ENCODE data around the gene MS4A6A.
"Not testable (repeated sequence)": the region's sequence is repeated elsewhere in the genome, so short reads cannot be mapped to it uniquely, and the experiment has no call there.

MS4A6A gene

GRCh38 chr11:60183591-60184205 is 815 bp upstream of the MS4A6A start:
- DNase-seq (ENCODE audit: low spot score) = no peak

GRCh38 chr11:60175860-60176275 is 7.0 kb downstream of the MS4A6A start:
- no peak for DNase-seq (ENCODE audit: low spot score)

GRCh38 chr11:60172011-60172410 is 10.9 kb downstream of the MS4A6A start:
- no peak for DNase-seq (ENCODE audit: low spot score)

GRCh38 chr11:60170566-60170965 is 12.3 kb downstream of the MS4A6A start:
- no peak for DNase-seq (ENCODE audit: low spot score)

- peak; percentile 49 for DNase-seq (ENCODE audit: low spot score)
These were observed 13.5 kb downstream of the MS4A6A start for GRCh38 chr11:60169264-60169915.

- DNase-seq (ENCODE audit: low spot score) = no peak
These were observed 14.6 kb downstream of the MS4A6A start for GRCh38 chr11:60168306-60168705.

- DNase-seq (ENCODE audit: low spot score) = no peak
These were observed 16.9 kb downstream of the MS4A6A start for GRCh38 chr11:60165951-60166350.

- no peak for DNase-seq (ENCODE audit: low spot score)
These were observed 17.3 kb downstream of the MS4A6A start for GRCh38 chr11:60165538-60165937.

GRCh38 chr11:60164550-60165075 is 18.3 kb downstream of the MS4A6A start:
- DNase-seq (ENCODE audit: low spot score) = no peak

GRCh38 chr11:60161766-60162165 is 21.1 kb downstream of the MS4A6A start:
- no peak for DNase-seq (ENCODE audit: low spot score)

GRCh38 chr11:60161107-60161506 is 21.8 kb downstream of the MS4A6A start:
- DNase-seq (ENCODE audit: low spot score) = no peak

GRCh38 chr11:60159868-60160267 is 23.0 kb downstream of the MS4A6A start:
- DNase-seq (ENCODE audit: low spot score) = no peak

GRCh38 chr11:60159284-60159683 is 23.6 kb downstream of the MS4A6A start:
- DNase-seq (ENCODE audit: low spot score) = no peak

GRCh38 chr11:60158636-60159035 is 24.2 kb downstream of the MS4A6A start:
- no peak for DNase-seq (ENCODE audit: low spot score)

- no peak for DNase-seq (ENCODE audit: low spot score)
These were observed 27.0 kb downstream of the MS4A6A start for GRCh38 chr11:60155931-60156330.

GRCh38 chr11:60152727-60153126 is 30.2 kb downstream of the MS4A6A start:
- not testable (repeated sequence) for DNase-seq (ENCODE audit: low spot score)

GRCh38 chr11:60150279-60150678 is 32.6 kb downstream of the MS4A6A start:
- no peak for DNase-seq (ENCODE audit: low spot score)

- no peak for DNase-seq (ENCODE audit: low spot score)
These were observed 37.2 kb downstream of the MS4A6A start for GRCh38 chr11:60145677-60146076.

- no peak for DNase-seq (ENCODE audit: low spot score)
These were observed 39.1 kb downstream of the MS4A6A start for GRCh38 chr11:60143768-60144167.

- DNase-seq (ENCODE audit: low spot score) = no peak
These were observed 49.0 kb downstream of the MS4A6A start for GRCh38 chr11:60133917-60134316.

- no peak for DNase-seq (ENCODE audit: low spot score)
These were observed 51.0 kb downstream of the MS4A6A start for GRCh38 chr11:60131912-60132311.

- DNase-seq (ENCODE audit: low spot score) = peak; percentile 55
These were observed 52.4 kb downstream of the MS4A6A start for GRCh38 chr11:60130496-60130895.

- DNase-seq (ENCODE audit: low spot score) = no peak
These were observed 53.0 kb downstream of the MS4A6A start for GRCh38 chr11:60129853-60130252.

- not testable (repeated sequence) for DNase-seq (ENCODE audit: low spot score)
These were observed 54.0 kb downstream of the MS4A6A start for GRCh38 chr11:60128866-60129265.
